ENCODE data around the gene RAD51B. TPM values are rescaled to one million over a fixed set of nuclear protein-coding genes. Genes with fewer than 3 reads are reported as not detected.
A peak's percentile ranks its signal among the peaks of the same experiment; 100 is the strongest.

RAD51B gene
- total RNA-seq, 4 donors from 2014 or later, result 5.0 to 31.8 (median 20.6) TPM

DNA sequence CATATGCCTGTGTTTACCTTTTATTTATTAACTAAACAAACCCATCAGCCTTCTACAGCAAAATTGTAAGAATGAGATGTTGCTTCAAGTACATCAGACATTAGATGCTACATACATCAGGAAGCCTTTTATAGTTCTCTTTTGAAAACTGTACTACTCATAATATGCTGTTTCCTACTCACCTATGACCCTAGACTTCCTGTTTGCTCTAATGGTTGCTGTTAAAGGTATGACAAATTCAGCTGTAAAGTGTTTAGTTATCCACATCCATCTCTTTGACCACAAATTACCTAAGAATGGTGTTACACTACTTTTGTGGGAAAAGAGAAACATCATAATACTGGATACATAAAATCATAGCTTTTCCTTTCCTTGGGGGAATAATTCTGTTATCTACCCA is 220.0 kb downstream of the RAD51B start:
- in situ Hi-C loops (cut with MboI; ENCODE audit: low pct_ligation_motif_present in 1 of 4, low pct_unique_long_range_greater_than_20kb in 1 of 4, low sequenced_read_pairs in 3 of 4) (no loop called here), intact Hi-C loops (cut with DNase I; ENCODE audit: low total_unique reads) (loop anchor here (5.0 kb wide), 1 partner anchor 153 kb away; no protein-coding TSS in a partner anchor)
- H3K27me3 ChIP-seq, result no peaks in the 10 kb centered on the region
- no peaks in the 10 kb centered on the region for H3K9me3 ChIP-seq
- peaks cover 3 to 54% (median 14%) of the 10 kb centered on the region in 4 donors for H3K4me1 ChIP-seq
- H3K27ac ChIP-seq, result peak overlapping the region; percentile 71 to 86 (median 76)
- no peak for TF ChIP-seq EP300 (IDR thresholded peaks at IDR 0.05; ENCODE audit: low read depth)
- TF ChIP-seq, protein P1, sequence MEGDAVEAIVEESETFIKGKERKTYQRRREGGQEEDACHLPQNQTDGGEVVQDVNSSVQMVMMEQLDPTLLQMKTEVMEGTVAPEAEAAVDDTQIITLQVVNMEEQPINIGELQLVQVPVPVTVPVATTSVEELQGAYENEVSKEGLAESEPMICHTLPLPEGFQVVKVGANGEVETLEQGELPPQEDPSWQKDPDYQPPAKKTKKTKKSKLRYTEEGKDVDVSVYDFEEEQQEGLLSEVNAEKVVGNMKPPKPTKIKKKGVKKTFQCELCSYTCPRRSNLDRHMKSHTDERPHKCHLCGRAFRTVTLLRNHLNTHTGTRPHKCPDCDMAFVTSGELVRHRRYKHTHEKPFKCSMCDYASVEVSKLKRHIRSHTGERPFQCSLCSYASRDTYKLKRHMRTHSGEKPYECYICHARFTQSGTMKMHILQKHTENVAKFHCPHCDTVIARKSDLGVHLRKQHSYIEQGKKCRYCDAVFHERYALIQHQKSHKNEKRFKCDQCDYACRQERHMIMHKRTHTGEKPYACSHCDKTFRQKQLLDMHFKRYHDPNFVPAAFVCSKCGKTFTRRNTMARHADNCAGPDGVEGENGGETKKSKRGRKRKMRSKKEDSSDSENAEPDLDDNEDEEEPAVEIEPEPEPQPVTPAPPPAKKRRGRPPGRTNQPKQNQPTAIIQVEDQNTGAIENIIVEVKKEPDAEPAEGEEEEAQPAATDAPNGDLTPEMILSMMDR (IDR thresholded peaks at IDR 0.05), result no peak
- no peak for TF ChIP-seq POLR2A (IDR thresholded peaks at IDR 0.05)
- no peak for TF ChIP-seq POLR2AphosphoS5 (IDR thresholded peaks at IDR 0.05)
- no peaks in the 10 kb centered on the region for H3K36me3 ChIP-seq
- DNase-seq, result no peak
- H3K4me3 ChIP-seq, result no peak overlapping the region

DNA sequence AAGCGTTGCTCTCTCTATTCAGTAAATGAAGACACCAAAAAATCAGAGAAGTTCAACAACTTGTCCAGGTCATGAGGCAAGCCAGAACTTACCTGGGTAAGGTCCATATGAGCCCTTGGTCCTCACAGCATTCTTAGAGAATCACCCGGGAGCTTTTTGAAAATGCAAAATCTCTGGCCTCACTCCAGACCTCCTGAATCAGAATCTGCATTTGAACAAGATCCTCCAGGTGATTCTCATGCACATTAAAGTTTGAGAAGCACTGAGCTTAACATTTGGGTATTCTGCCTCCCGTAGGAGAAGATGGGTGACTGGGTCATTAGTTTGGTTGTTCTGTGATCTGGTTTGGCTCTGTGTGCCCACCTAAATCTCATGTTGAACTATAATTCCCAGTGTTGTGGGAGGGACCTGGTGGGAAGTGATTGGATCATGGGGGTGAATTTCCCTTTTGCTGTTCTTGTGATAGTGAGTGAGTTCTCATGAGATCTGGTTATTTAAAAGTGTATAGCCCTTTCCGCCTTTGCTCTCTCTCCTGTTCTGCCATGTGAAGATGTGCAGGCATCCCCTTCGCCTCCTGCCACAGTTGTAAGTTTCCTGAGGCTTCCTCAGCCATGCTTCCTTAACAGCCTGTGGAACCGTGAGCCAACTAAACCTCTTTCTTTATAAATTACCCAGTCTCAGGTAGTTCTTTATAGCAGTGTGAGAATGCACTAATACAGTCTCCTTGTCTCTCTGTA is 221.2 kb downstream of the RAD51B start:
- in situ Hi-C loops (cut with MboI; ENCODE audit: low pct_ligation_motif_present in 1 of 4, low pct_unique_long_range_greater_than_20kb in 1 of 4, low sequenced_read_pairs in 3 of 4) (no loop called here), intact Hi-C loops (cut with DNase I; ENCODE audit: low total_unique reads) (no loop called here)
- 84 to 93% methylated on average over 2 to 6 of the region's 6 CpGs for WGBS, 2 donors (ENCODE audit: low coverage in 1 of 2)

DNA sequence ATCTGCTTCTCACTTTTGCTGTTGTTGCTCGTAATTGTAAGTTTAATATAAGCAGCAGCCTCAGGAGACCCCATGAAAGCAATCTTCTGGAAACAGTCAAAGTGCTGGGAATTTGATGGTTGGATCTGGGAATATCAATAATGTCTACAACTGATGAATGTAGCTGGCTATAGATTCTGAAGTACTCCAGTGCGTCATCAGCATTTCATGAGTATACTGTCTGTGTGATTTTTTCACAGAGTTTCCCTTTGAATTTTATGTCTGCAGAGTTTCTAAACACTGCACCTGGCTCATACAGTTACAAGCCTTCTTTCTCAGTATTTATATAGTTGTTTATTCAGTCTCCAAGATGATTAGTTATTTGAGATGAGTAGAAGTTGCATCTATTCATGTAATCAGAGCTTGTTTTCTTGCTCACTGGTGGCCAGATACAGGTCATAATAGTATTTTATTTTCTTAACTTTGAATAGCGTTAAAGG is 222.3 kb downstream of the RAD51B start:
- peak in 1 of 3 donors; percentile 15 for TF ChIP-seq POLR2AphosphoS5 (IDR thresholded peaks at IDR 0.05)
- TF ChIP-seq POLR2A (IDR thresholded peaks at IDR 0.05), result no peak
- H3K27ac ChIP-seq, result peak overlapping the region; percentile 60 to 86 (median 71)
- intact Hi-C loops (cut with DNase I; ENCODE audit: low total_unique reads), result no loop called here
- H3K4me1 ChIP-seq, result peaks cover 3 to 38% (median 12%) of the 10 kb centered on the region in 4 donors
- H3K4me3 ChIP-seq, result no peak overlapping the region
- no peaks in the 10 kb centered on the region for H3K9me3 ChIP-seq
- no peaks in the 10 kb centered on the region for H3K27me3 ChIP-seq
- WGBS, 2 donors (ENCODE audit: low coverage in 1 of 2), result 74 to 78% methylated on average over 2 to 3 of the region's 3 CpGs
- no peak for DNase-seq
- in situ Hi-C loops (cut with MboI; ENCODE audit: low pct_ligation_motif_present in 1 of 4, low pct_unique_long_range_greater_than_20kb in 1 of 4, low sequenced_read_pairs in 3 of 4), result no loop called here
- H3K36me3 ChIP-seq, result no peaks in the 10 kb centered on the region

More for the DNA sequence above, 221.2 kb downstream of the RAD51B start:
- Histone ChIP-seq H3K36me3 (no peaks in the 10 kb centered on the region), H3K27me3 (no peaks in the 10 kb centered on the region), H3K4me1 (peaks cover 3 to 47% (median 14%) of the 10 kb centered on the region in 4 donors), H3K9me3 (no peaks in the 10 kb centered on the region), H3K27ac (peak overlapping the region; percentile 60 to 86 (median 71)), H3K4me3 (no peak overlapping the region)
- DNase-seq, result no peak
- TF ChIP-seq EP300 (IDR thresholded peaks at IDR 0.05; ENCODE audit: low read depth), result no peak

DNA sequence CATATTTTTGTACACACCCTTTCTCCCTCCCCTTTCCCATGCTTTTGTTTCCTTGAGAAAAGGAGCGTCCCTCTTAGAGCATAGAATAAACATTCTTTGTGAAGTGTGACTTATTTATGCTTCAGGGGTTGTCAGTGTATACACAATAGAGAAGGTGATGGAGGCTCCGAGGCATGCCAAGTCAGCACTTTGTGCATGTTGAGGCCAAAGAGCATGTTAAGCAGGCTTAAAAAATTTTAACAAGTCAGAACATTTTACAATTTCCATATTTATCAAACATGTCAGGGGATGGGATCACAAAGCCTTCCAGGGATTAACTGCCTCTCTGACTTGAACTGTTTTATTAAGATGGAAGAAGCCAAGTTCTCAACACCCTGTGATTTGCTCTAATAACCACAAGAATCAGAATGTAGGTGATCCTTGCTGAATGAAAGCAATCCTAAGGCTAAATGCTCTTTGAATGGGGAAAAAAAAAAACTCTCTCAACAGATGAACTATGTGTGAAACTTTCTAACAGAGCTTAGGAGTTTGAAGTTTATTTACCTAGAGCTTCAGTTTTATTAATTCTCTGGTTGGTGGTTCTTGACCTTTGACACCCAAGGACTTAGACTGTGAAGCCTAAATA is 223.1 kb downstream of the RAD51B start:
- Histone ChIP-seq H3K27me3 (no peaks in the 10 kb centered on the region), H3K9me3 (no peaks in the 10 kb centered on the region), H3K4me3 (no peak overlapping the region), H3K4me1 (peaks cover 3 to 36% (median 11%) of the 10 kb centered on the region in 4 donors), H3K27ac (peak overlapping the region; percentile 22 to 86 (median 70)), H3K36me3 (no peaks in the 10 kb centered on the region)
- DNase-seq, result no peak
- WGBS, 2 donors (ENCODE audit: low coverage in 1 of 2), result 42 to 44% methylated on average over 2 of the region's 2 CpGs
- intact Hi-C loops (cut with DNase I; ENCODE audit: low total_unique reads) (no loop called here), in situ Hi-C loops (cut with MboI; ENCODE audit: low pct_ligation_motif_present in 1 of 4, low pct_unique_long_range_greater_than_20kb in 1 of 4, low sequenced_read_pairs in 3 of 4) (no loop called here)
- TF ChIP-seq POLR2A (IDR thresholded peaks at IDR 0.05) (no peak), POLR2AphosphoS5 (IDR thresholded peaks at IDR 0.05) (no peak), EP300 (IDR thresholded peaks at IDR 0.05; ENCODE audit: low read depth) (no peak)
- TF ChIP-seq, protein P1 (IDR thresholded peaks at IDR 0.05), result no peak

DNA sequence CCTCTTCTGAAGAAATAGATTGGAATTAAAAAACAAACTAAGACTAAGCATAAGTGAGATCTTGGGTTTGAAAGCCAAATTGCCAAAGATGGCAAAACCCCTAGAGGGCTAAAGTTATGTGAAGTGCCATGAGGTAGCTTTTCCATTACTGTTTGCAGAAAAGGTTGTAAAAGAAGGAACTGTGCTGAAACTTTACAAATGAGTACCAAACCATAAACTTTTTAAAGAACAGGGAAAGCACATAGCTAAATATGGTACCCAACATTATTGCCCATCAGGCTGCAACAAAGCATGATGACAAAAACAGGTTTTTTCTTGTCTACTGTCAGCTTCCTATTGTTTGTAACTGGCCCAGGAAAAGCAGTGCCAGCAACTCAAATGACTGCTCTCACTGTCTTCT is 224.2 kb downstream of the RAD51B start:
- no peak for DNase-seq
- H3K27ac ChIP-seq, result peak overlapping the region; percentile 22 to 86 (median 70)

More for the DNA sequence above, 224.2 kb downstream of the RAD51B start:
- Histone ChIP-seq H3K9me3 (no peaks in the 10 kb centered on the region), H3K27me3 (no peaks in the 10 kb centered on the region), H3K4me1 (peaks cover 3 to 33% (median 10%) of the 10 kb centered on the region in 4 donors), H3K4me3 (no peak overlapping the region), H3K36me3 (no peaks in the 10 kb centered on the region)
- in situ Hi-C loops (cut with MboI; ENCODE audit: low pct_ligation_motif_present in 1 of 4, low pct_unique_long_range_greater_than_20kb in 1 of 4, low sequenced_read_pairs in 3 of 4) (no loop called here), intact Hi-C loops (cut with DNase I; ENCODE audit: low total_unique reads) (no loop called here)
- TF ChIP-seq POLR2A (IDR thresholded peaks at IDR 0.05), result no peak
- TF ChIP-seq POLR2AphosphoS5 (IDR thresholded peaks at IDR 0.05), result no peak
- TF ChIP-seq, protein P1 (IDR thresholded peaks at IDR 0.05), result no peak
- TF ChIP-seq EP300 (IDR thresholded peaks at IDR 0.05; ENCODE audit: low read depth), result no peak
